Hepatocyte (in vitro differentiated cells): Measurements from ENCODE around the gene MARK3. TPM values are rescaled to one million over a fixed set of nuclear protein-coding genes. Genes with fewer than 3 reads are reported as not detected.

Source experiments
- DNase-seq: peaks from one replicate; pipeline ENCODE4 v3.0.0-alpha.2; 2016; ENCODE audit warnings: low spot score
- H2AFZ ChIP-seq: fragments of 200-600 bp; sonication (generic); 2 replicates; pipeline ENCODE4 v1.6.0; 2016; ENCODE audit warnings: antibody characterized with exemption, mild to moderate bottlenecking
- H3K27ac ChIP-seq: fragments of 200-600 bp; sonication (generic); 2 replicates; pipeline ENCODE4 v1.5.1; 2016; ENCODE audit warnings: mild to moderate bottlenecking
- H3K27me3 ChIP-seq: fragments of 200-600 bp; sonication (generic); 2 replicates; pipeline ENCODE4 v1.6.1; 2016
- H3K36me3 ChIP-seq: fragments of 200-600 bp; sonication (generic); replicated peaks from 2 replicates; pipeline ENCODE4 v1.5.1; 2016; ENCODE audit warnings: low read depth; ENCODE audit not compliant: insufficient read depth
- H3K4me1 ChIP-seq: fragments of 200-600 bp; sonication (generic); 2 replicates; pipeline ENCODE4 v1.5.1; 2016; ENCODE audit warnings: mild to moderate bottlenecking, moderate library complexity; ENCODE audit not compliant: insufficient read depth
- H3K4me2 ChIP-seq: fragments of 200-600 bp; sonication (generic); 2 replicates; pipeline ENCODE4 v1.6.0; 2016
- H3K4me3 ChIP-seq: fragments of 200-600 bp; sonication (generic); 2 replicates; pipeline ENCODE4 v1.5.1; 2016; ENCODE audit warnings: mild to moderate bottlenecking
- H3K79me2 ChIP-seq: fragments of 200-600 bp; sonication (generic); 2 replicates; pipeline ENCODE4 v1.6.0; 2017; ENCODE audit warnings: mild to moderate bottlenecking
- H3K9me2 ChIP-seq: fragments of 200-600 bp; sonication (generic); replicated peaks from 2 replicates; pipeline ENCODE4 v1.6.0; 2017; ENCODE audit warnings: mild to moderate bottlenecking; ENCODE audit not compliant: insufficient read depth
- H3K9me3 ChIP-seq: fragments of 200-600 bp; sonication (generic); 2 replicates; pipeline ENCODE4 v1.5.1; 2016; ENCODE audit warnings: low read depth, mild to moderate bottlenecking
- H4K20me1 ChIP-seq: fragments of 200-600 bp; sonication (generic); 2 replicates; pipeline ENCODE4 v1.6.0; 2016; ENCODE audit warnings: mild to moderate bottlenecking; ENCODE audit not compliant: insufficient read depth, poor library complexity, severe bottlenecking
- EZH2 ChIP-seq: fragments of 200-600 bp; sonication (generic); IDR thresholded peaks from 2 replicates; pipeline ENCODE4 v1.6.1; 2016; ENCODE audit warnings: antibody characterized with exemption, mild to moderate bottlenecking, borderline replicate concordance
- EZH2phosphoT487 ChIP-seq: fragments of 200-600 bp; sonication (generic); IDR thresholded peaks from one replicate; pipeline ENCODE4 v1.6.1; 2018; ENCODE audit warnings: antibody characterized with exemption, mild to moderate bottlenecking, low read depth, moderate library complexity; ENCODE audit not compliant: unreplicated experiment, severe bottlenecking
- whole genome bisulfite sequencing: methylation state at CpG from one replicate; pipeline ENCODE4 v1.1.6; 2016; ENCODE audit warnings: low lambda C conversion rate; ENCODE audit errors: missing lambda C conversion rate; 5-methylcytosine and 5-hydroxymethylcytosine counted together
- polyA plus RNA-seq: library from polyadenylated mRNA; unstranded; fragments of >200 nt; fragmentation: Nextera tagmentation; extraction: Ambion mirVana; gene quantifications from 2 replicates; pipeline ENCODE4 v1.2.1, GENCODE V29; 2016
- total RNA-seq: library from RNA; depleted of rRNA; stranded (reverse); fragments of >200 nt; gene quantifications from 2 replicates; pipeline ENCODE4 v1.2.3, GENCODE V29; 2014
- TF ChIP-seq, protein P1 (sequence below): fragments of 200-600 bp; sonication (generic); IDR thresholded peaks from 2 replicates; pipeline ENCODE4 v1.5.1; 2016; ENCODE audit warnings: antibody characterized with exemption, mild to moderate bottlenecking; ENCODE audit not compliant: poor library complexity

The MARK3 gene
- total and polyA plus RNA-seq, 2 experiments from 2014 or later = 56.3 to 71.7 TPM

DNA sequence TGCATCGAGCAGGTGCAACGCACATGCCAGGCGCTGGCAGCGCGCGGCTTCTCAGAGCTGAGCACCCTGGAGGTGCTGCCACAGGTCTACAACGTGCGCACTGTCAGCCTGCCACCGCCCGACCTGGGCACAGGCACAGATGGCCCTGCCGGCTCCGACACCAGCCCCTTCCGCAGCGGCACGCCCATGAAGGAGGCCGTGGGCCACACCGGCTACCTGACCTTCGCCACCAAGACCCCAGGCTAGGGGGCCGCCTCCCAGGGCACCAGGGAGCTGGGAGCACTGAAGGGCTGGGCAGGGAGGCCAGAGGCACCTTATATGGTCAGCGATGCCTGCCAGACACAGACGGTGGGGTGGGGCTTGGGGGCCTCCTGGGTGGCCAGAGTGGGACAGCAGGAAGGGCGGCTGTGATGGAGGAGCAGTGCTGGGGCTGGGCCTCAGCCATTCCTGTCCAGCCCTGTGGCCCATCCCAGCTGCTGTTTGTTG lies 149.4 kb downstream of the MARK3 start:
- Histone ChIP-seq H3K27me3 (no peaks in the 10 kb centered on the region), H3K9me2 (no peaks in the 10 kb centered on the region), H3K4me2 (no peak overlapping the region), H3K36me3 (no peaks in the 10 kb centered on the region), H2AFZ (no peak overlapping the region), H4K20me1 (no peaks in the 10 kb centered on the region), H3K4me3 (no peak overlapping the region), H3K27ac (no peak overlapping the region), H3K79me2 (peaks cover 18% of the 10 kb centered on the region), H3K9me3 (no peaks in the 10 kb centered on the region), H3K4me1 (peaks cover 4% of the 10 kb centered on the region)
- no peak for DNase-seq
- TF ChIP-seq, protein P1, sequence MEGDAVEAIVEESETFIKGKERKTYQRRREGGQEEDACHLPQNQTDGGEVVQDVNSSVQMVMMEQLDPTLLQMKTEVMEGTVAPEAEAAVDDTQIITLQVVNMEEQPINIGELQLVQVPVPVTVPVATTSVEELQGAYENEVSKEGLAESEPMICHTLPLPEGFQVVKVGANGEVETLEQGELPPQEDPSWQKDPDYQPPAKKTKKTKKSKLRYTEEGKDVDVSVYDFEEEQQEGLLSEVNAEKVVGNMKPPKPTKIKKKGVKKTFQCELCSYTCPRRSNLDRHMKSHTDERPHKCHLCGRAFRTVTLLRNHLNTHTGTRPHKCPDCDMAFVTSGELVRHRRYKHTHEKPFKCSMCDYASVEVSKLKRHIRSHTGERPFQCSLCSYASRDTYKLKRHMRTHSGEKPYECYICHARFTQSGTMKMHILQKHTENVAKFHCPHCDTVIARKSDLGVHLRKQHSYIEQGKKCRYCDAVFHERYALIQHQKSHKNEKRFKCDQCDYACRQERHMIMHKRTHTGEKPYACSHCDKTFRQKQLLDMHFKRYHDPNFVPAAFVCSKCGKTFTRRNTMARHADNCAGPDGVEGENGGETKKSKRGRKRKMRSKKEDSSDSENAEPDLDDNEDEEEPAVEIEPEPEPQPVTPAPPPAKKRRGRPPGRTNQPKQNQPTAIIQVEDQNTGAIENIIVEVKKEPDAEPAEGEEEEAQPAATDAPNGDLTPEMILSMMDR = no peak
- TF ChIP-seq EZH2phosphoT487 (no peak), EZH2 (no peak)
- 89% methylated on average over 22 of the region's 22 CpGs for WGBS

DNA sequence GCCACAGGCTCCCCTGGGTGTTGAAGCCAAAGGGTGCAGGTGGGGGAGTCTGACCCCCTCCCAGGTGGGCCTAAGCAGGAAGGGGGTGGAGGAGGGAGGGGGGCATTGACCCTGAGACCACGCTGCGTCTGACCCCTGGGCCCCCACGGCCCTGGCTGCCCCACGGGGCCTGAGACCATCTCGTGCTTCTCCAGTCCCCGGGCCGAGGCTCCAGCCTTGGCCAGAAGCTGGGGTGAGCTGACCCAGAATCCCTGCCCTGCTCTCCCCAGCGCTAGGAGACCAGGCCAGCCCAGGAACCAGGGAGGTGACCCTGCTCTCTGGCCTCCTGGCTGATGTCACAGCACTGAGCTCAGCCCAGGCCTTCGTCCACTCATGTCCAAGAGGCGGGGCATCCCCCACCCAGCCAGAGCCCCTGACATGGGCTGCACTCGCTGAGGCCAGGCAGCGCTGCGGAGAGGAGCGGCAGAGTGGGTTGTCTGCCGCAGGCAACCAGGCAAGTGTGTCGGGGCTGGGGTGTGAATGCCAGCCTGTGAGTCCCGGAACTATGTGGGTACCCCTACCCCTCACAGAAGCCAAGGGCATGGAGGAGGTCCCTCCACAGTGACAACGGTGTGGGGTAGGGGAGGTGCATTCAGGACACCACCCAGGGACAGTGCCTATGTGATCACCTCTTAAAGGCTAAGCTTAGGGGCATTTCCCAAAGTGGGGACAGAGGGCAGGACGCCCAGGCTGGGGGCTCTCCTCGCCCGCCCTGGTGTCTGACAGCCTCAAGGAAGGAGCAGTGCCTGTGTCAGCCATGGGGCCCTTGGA lies 150.1 kb downstream of the MARK3 start:
- no peak for DNase-seq
- no peak overlapping the region for H3K27ac ChIP-seq
- no peak overlapping the region for H3K4me3 ChIP-seq
- no peaks in the 10 kb centered on the region for H3K36me3 ChIP-seq
- peaks cover 4% of the 10 kb centered on the region for H3K4me1 ChIP-seq
- no peaks in the 10 kb centered on the region for H4K20me1 ChIP-seq
- no peaks in the 10 kb centered on the region for H3K27me3 ChIP-seq
- H2AFZ ChIP-seq = no peak overlapping the region
- no peak overlapping the region for H3K4me2 ChIP-seq
- peaks cover 11% of the 10 kb centered on the region for H3K79me2 ChIP-seq
- no peaks in the 10 kb centered on the region for H3K9me2 ChIP-seq
- H3K9me3 ChIP-seq = no peaks in the 10 kb centered on the region
- WGBS = 90% methylated on average over 15 of the region's 21 CpGs
- TF ChIP-seq EZH2phosphoT487 (no peak), EZH2 (no peak)
- TF ChIP-seq, protein P1 = no peak

DNA sequence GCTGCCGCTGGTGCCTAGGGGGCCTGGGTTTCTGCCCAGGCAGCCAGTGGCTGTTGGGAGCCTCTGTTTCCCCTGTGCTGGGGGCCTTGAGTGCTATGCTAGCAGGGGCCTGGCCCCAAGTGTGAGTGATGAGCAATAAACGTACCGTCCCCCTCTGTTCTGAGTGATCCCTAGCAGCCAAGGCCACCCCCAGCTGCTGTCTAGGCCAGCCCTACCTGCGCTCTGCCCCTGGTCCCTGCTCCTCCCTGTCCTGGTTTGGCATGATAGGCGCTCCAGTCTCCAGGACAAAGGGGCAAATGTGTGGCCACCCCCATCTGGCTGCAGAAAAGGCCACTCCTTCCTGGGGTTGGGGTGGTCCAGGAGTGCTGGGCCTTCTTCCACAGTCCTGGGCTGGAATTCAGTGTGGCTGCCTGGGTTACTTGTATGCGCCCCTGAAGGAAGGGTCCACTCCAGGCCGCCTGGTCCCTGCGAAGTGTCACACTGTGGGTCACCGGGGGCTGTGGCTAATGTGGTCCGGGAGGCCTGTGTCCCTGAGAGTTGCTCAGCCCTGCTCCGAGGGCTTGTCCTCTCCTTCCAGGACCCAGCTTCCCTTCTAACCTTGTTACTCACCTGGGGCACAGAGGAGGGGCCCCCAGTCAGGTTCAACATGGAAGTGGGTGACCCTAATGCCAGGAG lies 150.8 kb downstream of the MARK3 start:
- peaks cover 12% of the 10 kb centered on the region for H3K4me1 ChIP-seq
- no peak overlapping the region for H2AFZ ChIP-seq
- H4K20me1 ChIP-seq = no peaks in the 10 kb centered on the region
- DNase-seq = no peak
- H3K79me2 ChIP-seq = peaks cover 4% of the 10 kb centered on the region
- no peak overlapping the region for H3K27ac ChIP-seq
- WGBS = 95% methylated on average over 11 of the region's 11 CpGs
- TF ChIP-seq EZH2 (no peak), EZH2phosphoT487 (no peak)
- TF ChIP-seq, protein P1 = no peak
- no peaks in the 10 kb centered on the region for H3K27me3 ChIP-seq
- H3K9me3 ChIP-seq = no peaks in the 10 kb centered on the region
- no peak overlapping the region for H3K4me3 ChIP-seq
- H3K36me3 ChIP-seq = no peaks in the 10 kb centered on the region
- no peak overlapping the region for H3K4me2 ChIP-seq
- no peaks in the 10 kb centered on the region for H3K9me2 ChIP-seq
